Measurements from ENCODE around the gene TRPM7. TPM values are rescaled to one million over a fixed set of nuclear protein-coding genes. Genes with fewer than 3 reads are reported as not detected.

TRPM7 gene
- total RNA-seq, 2 experiments from 2014 or later = 29.0 to 30.0 TPM

- Histone ChIP-seq H3K4me1 (ENCODE audit: insufficient read depth, low read length) (no peaks in the 10 kb centered on the region), H3K27me3 (ENCODE audit: control insufficient read depth in 1 of 2, insufficient read depth in 2 of 2, low read length in 2 of 2) (no peaks in the 10 kb centered on the region), H3K27ac (ENCODE audit: low read depth in 1 of 2, low read length in 2 of 2) (no peak overlapping the region), H3K36me3 (ENCODE audit: insufficient read depth, low read length) (peaks cover 95% of the 10 kb centered on the region), H3K9me3 (ENCODE audit: control insufficient read depth in 1 of 2, insufficient read depth in 1 of 2, low read length in 2 of 2) (no peaks in the 10 kb centered on the region), H3K4me3 (ENCODE audit: low read length) (no peak overlapping the region)
- Mint-ChIP-seq H3K9me3 (no peaks in the 10 kb centered on the region), H3K36me3 (ENCODE audit: low read depth) (peaks cover 86% of the 10 kb centered on the region), H3K4me1 (ENCODE audit: low read depth) (no peaks in the 10 kb centered on the region), H3K4me3 (no peak overlapping the region), H3K27ac (no peak overlapping the region), H3K27me3 (no peaks in the 10 kb centered on the region)
- TF ChIP-seq CTCF (IDR thresholded peaks at IDR 0.05) = no peak
- intact Hi-C loops (cut with DNase I, micrococcal nuclease) = no loop called here
- DNase-seq (no peak), ATAC-seq (ENCODE audit: poor library complexity) (no peak)
- ChIA-PET CTCF (no interaction called here), POLR2A (no interaction called here)
Observed at GRCh38 chr15:50594311-50594710, 92.3 kb downstream of the TRPM7 start.

GRCh38 chr15:50593761-50594160 is 92.8 kb downstream of the TRPM7 start:
- peaks cover 84% of the 10 kb centered on the region for H3K36me3 Mint-ChIP-seq (ENCODE audit: low read depth)
- CTCF ChIA-PET = no interaction called here
- H3K27ac Mint-ChIP-seq = no peak overlapping the region

GRCh38 chr15:50590288-50590687 is 96.3 kb downstream of the TRPM7 start:
- H3K4me1 ChIP-seq (ENCODE audit: insufficient read depth, low read length) = no peaks in the 10 kb centered on the region
- H3K4me3 ChIP-seq (ENCODE audit: low read length) = no peak overlapping the region
- intact Hi-C loops (cut with DNase I, micrococcal nuclease) = no loop called here
- POLR2A ChIA-PET = no interaction called here
- Mint-ChIP-seq H3K4me3 (no peak overlapping the region), H3K27me3 (no peaks in the 10 kb centered on the region), H3K4me1 (ENCODE audit: low read depth) (no peaks in the 10 kb centered on the region), H3K9me3 (no peaks in the 10 kb centered on the region), H3K27ac (no peak overlapping the region), H3K36me3 (ENCODE audit: low read depth) (peaks cover 91% of the 10 kb centered on the region)
- H3K27ac ChIP-seq (ENCODE audit: low read depth in 1 of 2, low read length in 2 of 2) = no peak overlapping the region
- no peaks in the 10 kb centered on the region for H3K27me3 ChIP-seq (ENCODE audit: control insufficient read depth in 1 of 2, insufficient read depth in 2 of 2, low read length in 2 of 2)
- CTCF ChIA-PET = no interaction called here
- ATAC-seq (ENCODE audit: poor library complexity) (no peak), DNase-seq (no peak)
- peaks cover 94% of the 10 kb centered on the region for H3K36me3 ChIP-seq (ENCODE audit: insufficient read depth, low read length)
- TF ChIP-seq CTCF (IDR thresholded peaks at IDR 0.05) = no peak
- H3K9me3 ChIP-seq (ENCODE audit: control insufficient read depth in 1 of 2, insufficient read depth in 1 of 2, low read length in 2 of 2) = no peaks in the 10 kb centered on the region

More at GRCh38 chr15:50593761-50594160, 92.8 kb downstream of the TRPM7 start:
- TF ChIP-seq CTCF (IDR thresholded peaks at IDR 0.05) = no peak
- Histone ChIP-seq H3K9me3 (ENCODE audit: control insufficient read depth in 1 of 2, insufficient read depth in 1 of 2, low read length in 2 of 2) (no peaks in the 10 kb centered on the region), H3K27ac (ENCODE audit: low read depth in 1 of 2, low read length in 2 of 2) (no peak overlapping the region), H3K36me3 (ENCODE audit: insufficient read depth, low read length) (peaks cover 94% of the 10 kb centered on the region), H3K27me3 (ENCODE audit: control insufficient read depth in 1 of 2, insufficient read depth in 2 of 2, low read length in 2 of 2) (no peaks in the 10 kb centered on the region), H3K4me1 (ENCODE audit: insufficient read depth, low read length) (no peaks in the 10 kb centered on the region), H3K4me3 (ENCODE audit: low read length) (no peak overlapping the region)
- ATAC-seq (ENCODE audit: poor library complexity) = no peak
- Mint-ChIP-seq H3K9me3 (no peaks in the 10 kb centered on the region), H3K4me3 (no peak overlapping the region), H3K27me3 (no peaks in the 10 kb centered on the region), H3K4me1 (ENCODE audit: low read depth) (no peaks in the 10 kb centered on the region)
- POLR2A ChIA-PET = no interaction called here
- intact Hi-C loops (cut with DNase I, micrococcal nuclease) = no loop called here
- DNase-seq = no peak

Data from CD4-positive, alpha-beta T cell (primary cell).